Skeletal muscle tissue (tissue), 4 donors: ENCODE results near the gene ACTL6A. TPM values are rescaled to one million over a fixed set of nuclear protein-coding genes. Genes with fewer than 3 reads are reported as not detected.

Experiments
- H3K27ac ChIP-seq: one replicate; pipeline ENCODE4 v1.7.0; 2013; ENCODE audit warnings: mild to moderate bottlenecking, low read depth, low read length, inconsistent platforms
- H3K27me3 ChIP-seq, 3 donors: one replicate each; pipeline ENCODE4 v1.7.0; 2013; ENCODE audit warnings: low read length in 3 of 3; ENCODE audit not compliant: control insufficient read depth in 3 of 3, insufficient read depth in 3 of 3
- H3K36me3 ChIP-seq, 3 donors: one replicate each; pipeline ENCODE4 v1.7.0; 2013; ENCODE audit warnings: low read length in 3 of 3; ENCODE audit not compliant: control insufficient read depth in 3 of 3, insufficient read depth in 3 of 3
- H3K4me1 ChIP-seq, 3 donors: one replicate each; pipeline ENCODE4 v1.7.0; 2013; ENCODE audit warnings: low read length in 3 of 3, mild to moderate bottlenecking in 3 of 3; ENCODE audit not compliant: control insufficient read depth in 3 of 3, insufficient read depth in 3 of 3
- H3K4me3 ChIP-seq, 3 donors: one replicate each; pipeline ENCODE4 v1.7.0; 2013; ENCODE audit warnings: low read length in 3 of 3
- H3K9ac ChIP-seq, 3 donors: one replicate each; pipeline ENCODE4 v1.7.0; 2013; ENCODE audit warnings: low read length in 3 of 3, mild to moderate bottlenecking in 3 of 3, moderate library complexity in 2 of 3, low read depth in 1 of 3
- H3K9me3 ChIP-seq, 3 donors: one replicate each; pipeline ENCODE4 v1.7.0; 2013; ENCODE audit warnings: low read length in 3 of 3; ENCODE audit not compliant: control insufficient read depth in 3 of 3
- total RNA-seq: library from RNA; depleted of rRNA; stranded (reverse); fragments of >200 nt; gene quantifications from one replicate; pipeline ENCODE4 v1.2.3, GENCODE V29; 2014
- donor health status: Osteomylitis.

ACTL6A gene
- total RNA-seq, 1 donor from 2014 or later = 40.7 TPM

- Histone ChIP-seq H3K9me3 (no peaks in the 10 kb centered on the region), H3K27ac (no peak overlapping the region), H3K36me3 (peaks cover 11 to 40% (median 32%) of the 10 kb centered on the region in 3 donors), H3K27me3 (no peaks in the 10 kb centered on the region), H3K9ac (no peak overlapping the region), H3K4me3 (no peak overlapping the region), H3K4me1 (no peaks in the 10 kb centered on the region)
These were observed 18.3 kb downstream of the ACTL6A start for GRCh38 chr3:179580992-179581391.

GRCh38 chr3:179589143-179589542, 26.4 kb downstream of the ACTL6A start:
- Histone ChIP-seq H3K9me3 (no peaks in the 10 kb centered on the region), H3K4me3 (no peak overlapping the region), H3K36me3 (peaks cover 20 to 58% (median 37%) of the 10 kb centered on the region in 3 donors)

DNA sequence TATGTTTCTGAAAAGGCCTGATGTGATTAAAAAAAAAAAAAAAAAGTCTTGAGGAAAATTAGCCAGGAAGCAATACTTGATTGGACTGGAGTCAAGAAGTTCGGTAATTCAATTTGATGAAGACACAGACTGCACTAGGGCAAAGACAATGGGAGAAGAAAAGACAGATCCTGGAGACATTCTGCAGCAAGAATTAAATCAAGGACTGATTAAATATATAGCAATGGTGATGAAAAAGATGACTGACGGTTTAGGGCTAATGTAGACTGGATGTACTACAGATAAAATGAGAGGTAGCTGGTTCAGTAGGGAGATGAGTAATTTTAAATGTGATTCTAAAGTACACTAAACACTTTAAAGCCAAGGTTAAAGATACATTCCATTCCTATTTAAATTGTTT, 27.9 kb downstream of the ACTL6A start:
- no peaks in the 10 kb centered on the region for H3K9me3 ChIP-seq
- H3K27ac ChIP-seq = no peak overlapping the region
- no peaks in the 10 kb centered on the region for H3K4me1 ChIP-seq
- H3K9ac ChIP-seq = no peak overlapping the region
- no peak overlapping the region for H3K4me3 ChIP-seq
- peaks cover 26 to 63% (median 34%) of the 10 kb centered on the region in 3 donors for H3K36me3 ChIP-seq
- no peaks in the 10 kb centered on the region for H3K27me3 ChIP-seq

More at GRCh38 chr3:179589143-179589542, 26.4 kb downstream of the ACTL6A start:
- H3K27me3 ChIP-seq = no peaks in the 10 kb centered on the region
- H3K9ac ChIP-seq = no peak overlapping the region
- H3K4me1 ChIP-seq = no peaks in the 10 kb centered on the region
- H3K27ac ChIP-seq = no peak overlapping the region

- Histone ChIP-seq H3K9ac (no peak overlapping the region), H3K27ac (no peak overlapping the region), H3K4me1 (no peaks in the 10 kb centered on the region), H3K27me3 (no peaks in the 10 kb centered on the region), H3K4me3 (no peak overlapping the region), H3K9me3 (no peaks in the 10 kb centered on the region), H3K36me3 (peaks cover 26 to 61% (median 34%) of the 10 kb centered on the region in 3 donors)
These were observed 28.6 kb downstream of the ACTL6A start for GRCh38 chr3:179591313-179591712.

DNA sequence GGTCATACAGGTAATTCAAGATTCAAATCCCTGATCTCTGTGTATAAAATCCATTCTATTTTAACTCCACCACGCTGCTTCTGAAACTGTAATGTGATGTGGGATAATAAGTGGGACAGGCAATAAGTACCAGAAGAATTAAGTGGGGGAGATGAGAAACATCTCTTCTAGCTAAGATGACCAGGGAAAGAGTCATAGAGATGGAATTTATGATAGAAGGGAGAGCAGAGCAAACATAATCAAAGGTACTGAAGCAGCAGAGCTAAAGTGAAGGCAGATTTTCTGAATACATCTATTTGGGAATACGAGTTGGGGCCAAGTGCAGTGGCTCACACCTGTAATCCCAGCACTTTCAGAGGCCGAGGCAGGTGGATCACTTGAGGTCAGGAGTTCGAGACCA, 36.8 kb downstream of the ACTL6A start:
- H3K4me1 ChIP-seq = peaks cover 4 to 6% (median 5%) of the 10 kb centered on the region in 3 donors
- no peaks in the 10 kb centered on the region for H3K9me3 ChIP-seq
- H3K36me3 ChIP-seq = peaks cover 22 to 54% (median 47%) of the 10 kb centered on the region in 3 donors
- H3K9ac ChIP-seq = no peak overlapping the region
- H3K4me3 ChIP-seq = no peak overlapping the region
- H3K27me3 ChIP-seq = no peaks in the 10 kb centered on the region
- H3K27ac ChIP-seq = no peak overlapping the region

GRCh38 chr3:179603321-179603720, 40.6 kb downstream of the ACTL6A start:
- H3K9me3 ChIP-seq = no peaks in the 10 kb centered on the region
- H3K4me3 ChIP-seq = peak overlapping the region in 2 of 3 donors; percentile 95 to 99
- H3K4me1 ChIP-seq = peaks cover 6 to 19% (median 16%) of the 10 kb centered on the region in 3 donors
- no peaks in the 10 kb centered on the region for H3K27me3 ChIP-seq
- peaks cover 11 to 36% (median 25%) of the 10 kb centered on the region in 3 donors for H3K36me3 ChIP-seq
- peak overlapping the region in 1 of 3 donors; percentile 10 for H3K9ac ChIP-seq
- no peak overlapping the region for H3K27ac ChIP-seq

DNA sequence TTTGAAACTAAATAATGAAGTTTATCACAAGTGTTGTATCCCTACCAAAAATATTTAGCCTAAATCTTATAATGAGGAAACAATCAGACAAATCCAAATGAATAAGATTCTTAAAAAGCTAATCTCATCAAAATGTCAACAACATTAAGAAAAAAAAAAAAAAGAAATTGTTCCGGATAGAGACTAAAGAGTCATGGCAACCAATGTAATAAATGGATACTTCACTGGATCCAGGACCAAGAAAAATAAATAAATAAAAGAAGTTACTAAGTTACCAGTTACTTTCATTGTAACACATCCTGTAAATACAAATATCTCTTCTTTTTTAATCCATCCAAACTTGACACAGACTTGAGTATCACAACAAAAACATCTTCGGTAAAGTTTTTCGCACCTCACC, 41.1 kb downstream of the ACTL6A start:
- Histone ChIP-seq H3K27me3 (no peaks in the 10 kb centered on the region), H3K4me3 (peak overlapping the region; percentile 89 to 99 (median 95)), H3K36me3 (peaks cover 7 to 31% (median 22%) of the 10 kb centered on the region in 3 donors), H3K27ac (peak overlapping the region; percentile 92), H3K4me1 (peaks cover 6 to 20% (median 16%) of the 10 kb centered on the region in 3 donors), H3K9me3 (no peaks in the 10 kb centered on the region), H3K9ac (peak overlapping the region; percentile 93 to 97 (median 97))

GRCh38 chr3:179604321-179605078, 41.8 kb downstream of the ACTL6A start, which contains the start of the genes MRPL47 and NDUFB5:
TSS of gene MRPL47 (minus strand) at chr3:179604638. CDS start at chr3:179604624, 14 bp downstream.
TSS of gene NDUFB5 (plus strand) at chr3:179604794. CDS start at chr3:179604816, 22 bp downstream.
- Histone ChIP-seq H3K27ac (peak within 1 kb of the TSS; percentile 92), H3K4me3 (peak within 1 kb of the TSS; percentile 89 to 99 (median 95)), H3K27me3 (no peaks in the 10 kb centered on the region), H3K9ac (peak within 1 kb of the TSS; percentile 93 to 97 (median 97)), H3K9me3 (no peaks in the 10 kb centered on the region), H3K36me3 (peaks cover 7 to 24% (median 18%) of the 10 kb centered on the region in 3 donors), H3K4me1 (peaks cover 6 to 26% (median 16%) of the 10 kb centered on the region in 3 donors)

DNA sequence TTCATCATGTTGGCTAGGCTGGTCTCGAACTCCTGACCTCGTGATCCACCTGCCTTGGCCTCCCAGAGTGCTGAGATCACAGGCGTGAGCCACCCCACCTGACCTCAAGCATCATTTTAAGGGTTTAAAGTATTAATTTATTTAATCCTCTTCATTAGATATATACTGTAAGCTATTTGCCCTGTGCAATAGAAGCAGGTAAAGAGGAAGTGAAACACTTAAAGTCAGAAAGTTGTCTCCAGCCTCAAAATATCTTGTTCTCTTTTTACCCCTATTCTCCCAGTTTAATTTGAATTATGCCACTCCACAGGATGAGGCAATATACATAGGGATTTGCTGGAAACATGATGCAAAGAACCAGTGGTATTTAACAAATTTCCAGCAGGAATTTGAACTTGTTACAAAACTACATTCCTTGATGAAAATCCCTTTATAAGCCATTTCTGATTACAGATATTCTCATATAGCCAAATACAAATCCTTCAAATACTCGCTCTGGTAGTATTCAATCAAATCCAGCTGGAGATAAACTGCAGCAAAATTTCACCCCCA, 43.9 kb downstream of the ACTL6A start:
- Histone ChIP-seq H3K4me3 (no peak overlapping the region), H3K4me1 (peaks cover 6 to 28% (median 16%) of the 10 kb centered on the region in 3 donors)

More for the DNA sequence above, 43.9 kb downstream of the ACTL6A start:
- Histone ChIP-seq H3K36me3 (peaks cover 2 to 11% (median 9%) of the 10 kb centered on the region in 3 donors), H3K9me3 (no peaks in the 10 kb centered on the region), H3K27me3 (no peaks in the 10 kb centered on the region), H3K9ac (no peak overlapping the region), H3K27ac (no peak overlapping the region)
